HepG2 (cell line): ENCODE data around the gene FXYD4. TPM values are rescaled to one million over a fixed set of nuclear protein-coding genes. Genes with fewer than 3 reads are reported as not detected.
A peak's percentile ranks its signal among the peaks of the same experiment; 100 is the strongest.

Experiments used
- CAMTA2 ChIP-seq: sonication (generic); formaldehyde crosslinking; IDR thresholded peaks from 2 replicates; pipeline ENCODE4 v1.4.0; 2020; ENCODE audit warnings: mild to moderate bottlenecking, missing genetic modification reagents, borderline replicate concordance
- CEBPB ChIP-seq: IDR thresholded peaks from 2 replicates; pipeline ENCODE4 v1.6.1; 2011; ENCODE audit warnings: low read depth, low read length, improper control_type of control experiment, borderline replicate concordance
- EED ChIP-seq: sonication (generic); formaldehyde crosslinking; IDR thresholded peaks from 2 replicates; pipeline ENCODE4 v1.5.0; 2020; ENCODE audit warnings: mild to moderate bottlenecking, missing genetic modification reagents
- GFI1 ChIP-seq: sonication (generic); formaldehyde crosslinking; IDR thresholded peaks from 2 replicates; pipeline ENCODE4 v1.5.0; 2020; ENCODE audit warnings: missing genetic modification reagents, mild to moderate bottlenecking, borderline replicate concordance
- HDAC6 ChIP-seq: fragments of 200-600 bp; sonication (generic); IDR thresholded peaks from 2 replicates; pipeline ENCODE4 v1.7.0; 2017; ENCODE audit warnings: mild to moderate bottlenecking, antibody characterized with exemption, low read length, low read depth
- JUNB ChIP-seq: sonication (generic); formaldehyde crosslinking; IDR thresholded peaks from 2 replicates; pipeline ENCODE4 v1.8.0; 2022; ENCODE audit warnings: missing genetic modification reagents, mild to moderate bottlenecking, borderline replicate concordance
- KAT2B ChIP-seq: fragments of 150-350 bp; IDR thresholded peaks from 2 replicates; pipeline ENCODE4 v1.6.1; 2014; ENCODE audit warnings: low read depth, low read length, borderline replicate concordance
- KDM5A ChIP-seq: fragments of 200-600 bp; sonication (generic); IDR thresholded peaks from 2 replicates; pipeline ENCODE4 v1.7.0; 2018; ENCODE audit warnings: antibody characterized with exemption, mild to moderate bottlenecking, low read length, borderline replicate concordance
- KLF16 ChIP-seq, 2 experiments: sonication (generic) in 1 of 2; formaldehyde crosslinking in 1 of 2; IDR thresholded peaks; 2 replicates each; pipeline versions ENCODE4 v1.6.1 to v1.8.0; 2016 to 2023; ENCODE audit warnings: missing genetic modification reagents in 2 of 2, missing compliant biosample characterization in 1 of 2
- MED1 ChIP-seq: sonication (generic); formaldehyde crosslinking; IDR thresholded peaks from 2 replicates; pipeline ENCODE4 v1.4.0; 2020; ENCODE audit warnings: missing genetic modification reagents
- NR2F2 ChIP-seq: IDR thresholded peaks from 2 replicates; pipeline ENCODE4 v1.6.1; 2012; ENCODE audit warnings: low read depth, inconsistent platforms, borderline replicate concordance
- PITX1 ChIP-seq: sonication (generic); formaldehyde crosslinking; IDR thresholded peaks from 2 replicates; pipeline ENCODE4 v1.5.1; 2020; ENCODE audit warnings: mild to moderate bottlenecking, missing genetic modification reagents
- RBFOX2 ChIP-seq: fragments of 200-400 bp; formaldehyde crosslinking; IDR thresholded peaks from 2 replicates; pipeline ENCODE4 v1.6.1; 2017; ENCODE audit warnings: low read depth, mild to moderate bottlenecking, low read length
- REPIN1 ChIP-seq: sonication (generic); formaldehyde crosslinking; IDR thresholded peaks from 2 replicates; pipeline ENCODE4 v1.8.0; 2022; ENCODE audit warnings: missing genetic modification reagents, low read depth, mild to moderate bottlenecking, borderline replicate concordance
- TBX3 ChIP-seq: fragments of 450-650 bp; IDR thresholded peaks from 2 replicates; pipeline ENCODE4 v1.6.1; 2017; ENCODE audit warnings: antibody characterized with exemption, mild to moderate bottlenecking, inconsistent platforms, borderline replicate concordance
- ZBTB42 ChIP-seq: sonication (generic); formaldehyde crosslinking; IDR thresholded peaks from 2 replicates; pipeline ENCODE4 v1.5.0; 2020; ENCODE audit warnings: mild to moderate bottlenecking, missing genetic modification reagents
- ZKSCAN8 ChIP-seq: IDR thresholded peaks from 2 replicates; pipeline ENCODE4 v1.6.1; 2016; ENCODE audit warnings: borderline replicate concordance, missing genetic modification reagents, missing compliant biosample characterization
- ZNF12 ChIP-seq: sonication (generic); formaldehyde crosslinking; IDR thresholded peaks from 2 replicates; pipeline ENCODE4 v1.5.0; 2020; ENCODE audit warnings: missing genetic modification reagents
- ZNF207 ChIP-seq: fragments of 450-650 bp; IDR thresholded peaks from 2 replicates; pipeline ENCODE4 v1.6.1; 2016; ENCODE audit warnings: antibody characterized with exemption, borderline replicate concordance
- ZNF616 ChIP-seq: sonication (generic); formaldehyde crosslinking; IDR thresholded peaks from 2 replicates; pipeline ENCODE4 v1.5.0; 2020; ENCODE audit warnings: low read depth, mild to moderate bottlenecking, missing genetic modification reagents
- ZNF746 ChIP-seq: sonication (generic); formaldehyde crosslinking; IDR thresholded peaks from 2 replicates; pipeline ENCODE4 v1.8.0; 2022; ENCODE audit warnings: mild to moderate bottlenecking, missing genetic modification reagents
- ZNF773 ChIP-seq: sonication (generic); formaldehyde crosslinking; IDR thresholded peaks from 2 replicates; pipeline ENCODE4 v1.4.0; 2020; ENCODE audit warnings: missing genetic modification reagents, borderline replicate concordance
- ZSCAN9 ChIP-seq: IDR thresholded peaks from 2 replicates; pipeline ENCODE4 v1.6.1; 2016; ENCODE audit warnings: borderline replicate concordance
- polyA plus RNA-seq, 8 experiments: library from polyadenylated mRNA; depleted of rRNA in 3 of 8; stranded (reverse) in 7 of 8; unstranded in 1 of 8; fragments of >200 nt; fragmentation: Illumina TruSeq in 4 of 8; extraction: Trizol in 4 of 8; gene quantifications; 2 replicates each; pipeline versions ENCODE4 v1.2.1 to v1.2.3, GENCODE V29; 2011 to 2016; ENCODE audit warnings: low read depth in 4 of 8, missing spikeins in 1 of 8, mixed read lengths in 1 of 8; ENCODE audit not compliant: insufficient read depth in 1 of 8
- total RNA-seq, 5 experiments: library from RNA; depleted of rRNA; stranded (reverse); fragments of >200 nt; fragmentation: Illumina TruSeq; extraction: Trizol; gene quantifications; 2 replicates each; pipeline ENCODE4 v1.2.3, GENCODE V29; 2016; ENCODE audit warnings: low read depth in 1 of 5
- TF ChIP-seq, protein P1 (sequence below): sonication (generic); formaldehyde crosslinking; conservative IDR thresholded peaks from 2 replicates; pipeline ENCODE4 v1.8.0; 2022; ENCODE audit warnings: low read depth, missing genetic modification reagents
- TF ChIP-seq, protein P2 (sequence below): sonication (generic); formaldehyde crosslinking; IDR thresholded peaks from 2 replicates; pipeline ENCODE4 v1.8.0; 2022; ENCODE audit warnings: low read depth, missing genetic modification reagents
- TF ChIP-seq, protein P3 (sequence below): sonication (generic); formaldehyde crosslinking; IDR thresholded peaks from 2 replicates; pipeline ENCODE4 v1.5.1; 2020; ENCODE audit warnings: missing genetic modification reagents, mild to moderate bottlenecking, borderline replicate concordance

The FXYD4 gene
- total and polyA plus RNA-seq, 2 of the 13 experiments (the other 11 are each of a cell fraction or from before 2014, with no cell fraction given): not detected

DNA sequence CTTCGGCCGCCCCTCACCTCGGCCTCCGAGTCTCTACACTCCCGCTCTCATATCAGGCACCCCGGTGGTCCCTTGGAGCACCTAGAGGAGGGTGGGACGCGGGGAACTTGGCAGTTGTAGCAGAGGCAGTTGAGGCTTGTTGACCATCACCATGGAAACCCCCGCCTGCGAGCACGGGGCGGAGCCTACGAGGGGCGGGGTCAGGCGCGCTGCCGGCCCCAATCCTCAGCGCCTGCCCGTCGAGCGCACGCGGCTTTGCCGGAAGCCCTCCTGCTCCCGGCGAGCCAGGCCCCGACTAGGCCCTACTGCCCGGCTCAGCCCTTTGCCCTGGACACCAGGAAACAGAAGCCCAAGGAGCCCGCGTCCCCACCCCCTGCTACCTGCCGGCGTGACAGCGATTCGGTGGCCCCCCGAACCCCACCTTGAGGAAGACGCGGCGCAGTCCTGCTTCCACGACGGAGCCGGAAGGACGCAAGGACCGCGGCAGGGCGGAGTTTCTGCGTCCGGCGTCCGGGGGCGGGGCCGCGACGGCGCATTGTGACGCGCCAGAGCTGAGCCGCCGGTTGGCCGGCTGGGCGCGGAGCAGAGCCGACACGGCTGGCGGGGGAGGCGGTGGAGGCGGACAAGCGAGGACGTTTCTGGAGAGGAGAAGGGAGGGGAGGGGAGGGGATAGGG is 37.4 kb downstream of the FXYD4 start, which contains the start of gene HNRNPF (continued):
- TF ChIP-seq, protein P1, sequence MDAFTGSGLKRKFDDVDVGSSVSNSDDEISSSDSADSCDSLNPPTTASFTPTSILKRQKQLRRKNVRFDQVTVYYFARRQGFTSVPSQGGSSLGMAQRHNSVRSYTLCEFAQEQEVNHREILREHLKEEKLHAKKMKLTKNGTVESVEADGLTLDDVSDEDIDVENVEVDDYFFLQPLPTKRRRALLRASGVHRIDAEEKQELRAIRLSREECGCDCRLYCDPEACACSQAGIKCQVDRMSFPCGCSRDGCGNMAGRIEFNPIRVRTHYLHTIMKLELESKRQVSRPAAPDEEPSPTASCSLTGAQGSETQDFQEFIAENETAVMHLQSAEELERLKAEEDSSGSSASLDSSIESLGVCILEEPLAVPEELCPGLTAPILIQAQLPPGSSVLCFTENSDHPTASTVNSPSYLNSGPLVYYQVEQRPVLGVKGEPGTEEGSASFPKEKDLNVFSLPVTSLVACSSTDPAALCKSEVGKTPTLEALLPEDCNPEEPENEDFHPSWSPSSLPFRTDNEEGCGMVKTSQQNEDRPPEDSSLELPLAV (CRISPR knock-in tag): no peak
- no peak for TF ChIP-seq JUNB (CRISPR knock-in tag)
- no peak for TF ChIP-seq KAT2B
- peak; percentile 78 for TF ChIP-seq PITX1
- peak; percentile 71; the same call in 1 of the 2 replicates for TF ChIP-seq REPIN1 (CRISPR knock-in tag)
- peak; percentile 85; the same call in 1 of the 2 replicates for TF ChIP-seq ZBTB42 (CRISPR knock-in tag)
- no peak for TF ChIP-seq ZNF207
- TF ChIP-seq GFI1 (CRISPR knock-in tag): peak; percentile 47; the same call in 1 of the 2 replicates
- TF ChIP-seq CEBPB: no peak
- no peak for TF ChIP-seq NR2F2
- no peak for TF ChIP-seq CAMTA2 (CRISPR knock-in tag)
- TF ChIP-seq ZNF616: peak; percentile 61
- TF ChIP-seq EED (CRISPR knock-in tag): peak; percentile 59; the same call in 1 of the 2 replicates
- 0 out of 2 replicates have a peak, but pooled peaks have one; percentile 50 for TF ChIP-seq ZNF12 (CRISPR knock-in tag)
- peak; percentile 15; the same call in 1 of the 2 replicates for TF ChIP-seq TBX3
- peak; percentile 84 for TF ChIP-seq MED1 (CRISPR knock-in tag)
- peak; percentile 52 to 83; a peak in 3 of 4 replicates for TF ChIP-seq KLF16 (CRISPR knock-in tag; IDR thresholded peaks at IDR 0.05)
- TF ChIP-seq RBFOX2: peak; percentile 98
- 0 out of 2 replicates have a peak, but pooled peaks have one; percentile 25 for TF ChIP-seq ZSCAN9
- peak; percentile 58; the same call in 1 of the 2 replicates for TF ChIP-seq ZNF746
- TF ChIP-seq ZNF773 (CRISPR knock-in tag): peak; percentile 89
- TF ChIP-seq, protein P2, sequence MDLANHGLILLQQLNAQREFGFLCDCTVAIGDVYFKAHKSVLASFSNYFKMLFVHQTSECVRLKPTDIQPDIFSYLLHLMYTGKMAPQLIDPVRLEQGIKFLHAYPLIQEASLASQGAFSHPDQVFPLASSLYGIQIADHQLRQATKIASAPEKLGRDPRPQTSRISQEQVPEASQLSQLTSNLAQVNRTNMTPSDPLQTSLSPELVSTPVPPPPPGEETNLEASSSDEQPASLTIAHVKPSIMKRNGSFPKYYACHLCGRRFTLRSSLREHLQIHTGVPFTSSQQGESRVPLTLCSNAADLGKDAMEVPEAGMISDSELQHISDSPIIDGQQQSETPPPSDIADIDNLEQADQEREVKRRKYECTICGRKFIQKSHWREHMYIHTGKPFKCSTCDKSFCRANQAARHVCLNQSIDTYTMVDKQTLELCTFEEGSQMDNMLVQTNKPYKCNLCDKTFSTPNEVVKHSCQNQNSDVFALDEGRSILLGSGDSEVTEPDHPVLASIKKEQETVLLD (CRISPR knock-in tag): peak; percentile 67; the same call in 1 of the 2 replicates
- no peak; the same call in 1 of the 2 replicates for TF ChIP-seq KDM5A
- no peak for TF ChIP-seq ZKSCAN8 (CRISPR knock-in tag)
- TF ChIP-seq HDAC6: no peak
- TF ChIP-seq, protein P3, sequence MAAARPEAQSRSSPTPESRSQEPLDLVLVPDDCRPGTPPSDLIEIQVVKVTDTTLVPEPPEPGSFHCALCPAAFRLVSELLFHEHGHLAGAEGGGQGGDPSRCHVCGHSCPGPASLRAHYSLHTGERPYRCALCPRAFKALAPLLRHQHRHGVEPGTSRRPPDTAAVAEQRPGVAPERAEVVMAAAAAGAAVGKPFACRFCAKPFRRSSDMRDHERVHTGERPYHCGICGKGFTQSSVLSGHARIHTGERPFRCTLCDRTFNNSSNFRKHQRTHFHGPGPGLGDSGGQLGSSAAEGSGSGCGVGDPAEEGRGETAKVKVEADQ (CRISPR knock-in tag): no peak
